Stimulated activated naive CD8-positive, alpha-beta T cell treated with anti-CD3 and anti-CD28 coated beads, Interleukin-15, Interleukin-2, amounts not matched to agents 100 U/mL and 50 U/mL, for 24 hours (primary cell): ENCODE data around the gene PLEKHG3.
"Not testable (repeated sequence)": the region's sequence is repeated elsewhere in the genome, so short reads cannot be mapped to it uniquely, and the experiment has no call there.

ENCODE experiments used
- ATAC-seq: fragments of 150-1000 bp; cut with Tn5 transposase; one replicate; pipeline ENCODE4 v1.10.0; 2021
- DNase-seq: peaks from one replicate; pipeline ENCODE4 v3.0.0; 2021

The PLEKHG3 gene

GRCh38 chr14:64688031-64688430 is 16.2 kb upstream of the PLEKHG3 start:
- DNase-seq (no peak), ATAC-seq (no peak)

DNA sequence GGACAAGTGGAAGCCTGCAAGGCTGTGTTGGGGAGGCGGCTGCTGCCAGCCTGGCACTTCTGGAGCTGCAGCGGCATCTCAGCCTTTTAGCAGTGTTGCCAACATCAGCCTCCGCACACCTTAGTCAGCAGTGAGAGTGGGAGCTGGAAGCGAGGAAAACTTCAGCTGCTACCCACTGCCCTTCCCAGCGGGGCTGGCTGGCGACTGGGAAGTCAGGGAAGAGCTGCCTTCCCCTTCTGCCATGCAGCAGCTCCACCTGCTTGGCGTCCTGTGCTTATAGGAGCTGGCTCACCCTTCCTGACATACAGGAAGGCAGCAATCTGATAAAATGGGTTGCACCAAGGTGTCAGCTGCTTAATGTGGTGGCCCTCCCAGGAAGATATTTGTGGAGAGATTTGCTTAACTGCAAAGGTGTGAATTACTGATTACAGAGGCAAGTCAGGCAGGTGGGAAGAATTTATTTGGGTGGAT is 15.4 kb upstream of the PLEKHG3 start:
- DNase-seq (no peak), ATAC-seq (no peak)

GRCh38 chr14:64689289-64689688 is 14.9 kb upstream of the PLEKHG3 start:
- DNase-seq (no peak), ATAC-seq (no peak)

GRCh38 chr14:64690607-64691006 is 13.6 kb upstream of the PLEKHG3 start:
- ATAC-seq, DNase-seq: not testable (repeated sequence)

GRCh38 chr14:64691376-64691775 is 12.8 kb upstream of the PLEKHG3 start:
- no peak for DNase-seq
- ATAC-seq, result no peak

GRCh38 chr14:64692189-64692985 is 11.8 kb upstream of the PLEKHG3 start:
- DNase-seq (no peak), ATAC-seq (no peak)

- ATAC-seq (no peak), DNase-seq (no peak)
Observed at GRCh38 chr14:64692986-64693809, 11.0 kb upstream of the PLEKHG3 start.

DNA sequence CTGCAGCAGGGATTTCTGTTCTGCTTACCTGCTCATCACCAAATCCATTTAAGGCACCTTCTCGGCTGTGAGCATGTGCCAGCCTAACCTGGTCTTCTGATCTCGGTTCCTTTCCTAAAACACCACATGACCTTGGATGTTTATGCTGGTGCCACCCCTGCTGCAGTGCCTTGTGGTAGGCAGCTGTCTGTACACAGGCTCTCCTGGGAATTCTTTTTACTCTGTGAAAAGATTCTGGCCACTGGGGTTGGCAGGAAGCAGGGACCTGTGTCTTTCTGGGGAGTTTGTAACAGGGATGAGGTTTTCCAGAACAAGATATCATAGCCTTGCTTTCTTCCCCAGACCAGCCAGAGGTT is 10.4 kb upstream of the PLEKHG3 start:
- no peak for ATAC-seq
- DNase-seq, result no peak

DNA sequence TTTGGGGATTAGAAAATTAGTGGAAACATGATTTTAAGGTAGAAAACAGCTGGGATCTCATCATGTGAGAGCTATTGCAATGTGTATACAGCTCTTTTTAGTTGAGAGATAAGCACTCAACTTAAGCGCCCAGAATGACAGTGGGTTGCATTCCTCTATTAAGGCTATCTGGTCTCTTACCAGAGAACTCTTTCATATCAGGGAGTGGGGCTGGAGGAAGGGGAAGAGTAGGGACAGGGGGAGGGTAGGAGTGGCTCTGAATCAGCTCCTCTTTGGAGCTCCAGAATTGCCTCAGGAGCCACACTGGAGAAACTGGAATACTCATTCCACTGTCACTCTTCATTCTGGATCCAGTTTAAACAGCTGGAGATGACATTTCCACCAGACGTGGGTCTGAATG is 9.2 kb upstream of the PLEKHG3 start:
- DNase-seq (no peak), ATAC-seq (no peak)

GRCh38 chr14:64696355-64696857 is 7.8 kb upstream of the PLEKHG3 start:
- DNase-seq (no peak), ATAC-seq (no peak)

DNA sequence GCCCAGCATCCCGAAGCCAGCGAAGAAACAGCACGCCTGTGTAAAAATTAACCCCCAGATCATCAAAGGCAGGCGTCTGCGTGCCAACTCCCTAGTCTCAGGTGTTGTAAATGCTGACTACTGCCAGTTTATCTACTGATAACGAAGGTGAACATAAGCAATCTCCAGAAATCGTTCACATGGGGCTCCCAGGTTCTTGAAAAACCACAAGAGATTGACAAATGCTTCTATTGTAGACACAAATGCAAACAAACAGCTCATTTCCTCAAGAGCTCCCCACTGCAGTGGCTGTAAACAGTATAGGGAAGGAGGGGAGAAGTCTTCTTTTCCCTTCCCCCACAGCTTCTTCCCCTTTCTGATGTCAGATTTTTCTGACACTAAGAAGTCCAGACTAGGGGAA is 5.3 kb upstream of the PLEKHG3 start:
- no peak for DNase-seq
- ATAC-seq, result no peak

DNA sequence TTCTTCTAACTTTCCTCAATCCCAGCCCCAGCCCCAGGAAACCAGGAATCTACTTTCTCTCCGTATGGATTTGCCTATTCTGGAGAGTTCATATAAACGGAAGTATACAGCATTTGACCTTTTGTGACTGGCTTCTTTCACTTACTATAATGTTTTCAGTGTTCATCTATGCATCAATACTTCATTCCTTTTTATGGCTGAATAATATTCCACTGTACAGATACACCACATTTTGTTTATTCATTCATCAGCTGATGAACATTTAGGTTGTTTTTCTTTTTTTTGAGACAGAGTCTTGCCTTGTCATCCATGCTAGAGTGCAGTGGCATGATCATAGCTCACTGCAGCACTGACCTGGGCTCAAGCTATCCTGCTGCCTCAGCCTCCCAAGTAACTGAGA is 3.9 kb upstream of the PLEKHG3 start:
- DNase-seq (no peak), ATAC-seq (no peak)

DNA sequence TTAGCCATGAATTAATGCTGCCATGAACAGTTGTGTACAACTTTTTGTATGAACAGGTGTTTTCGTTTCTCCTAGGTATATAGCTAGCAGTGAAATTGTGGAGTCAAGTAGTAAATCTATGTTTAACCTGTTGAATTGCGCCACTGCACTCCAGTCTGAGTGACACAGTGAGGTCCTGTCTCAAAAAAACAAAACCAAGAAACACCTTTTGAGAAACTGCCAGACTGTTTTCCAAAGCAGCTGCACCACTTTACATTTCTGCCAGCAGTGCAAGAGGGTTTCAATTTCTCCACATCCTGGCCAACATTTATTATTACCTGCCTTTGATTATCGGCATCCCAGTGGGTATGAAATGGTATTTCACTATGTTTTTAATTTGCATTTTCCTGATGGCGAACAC is 3.3 kb upstream of the PLEKHG3 start:
- DNase-seq (no peak), ATAC-seq (no peak)

DNA sequence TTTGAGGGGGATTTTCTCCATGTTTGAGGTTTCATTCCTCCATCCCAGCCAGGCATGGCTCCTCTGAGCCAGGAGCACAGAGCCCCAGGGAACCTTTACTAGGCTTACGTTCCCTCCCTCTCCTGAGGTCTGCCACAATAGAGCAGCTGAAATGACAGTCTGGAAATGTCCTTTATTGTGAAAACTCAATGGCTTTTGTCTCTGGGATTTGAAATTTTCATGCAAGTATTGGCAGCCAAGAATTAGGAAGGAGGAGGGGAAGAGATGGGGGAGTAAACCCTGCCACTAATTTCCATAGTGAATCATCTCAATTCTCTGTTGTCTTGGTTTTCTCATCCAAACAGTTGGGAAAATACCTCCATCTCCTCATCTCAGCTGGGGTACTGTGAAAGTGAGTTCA is 2.6 kb upstream of the PLEKHG3 start:
- DNase-seq (no peak), ATAC-seq (no peak)

- ATAC-seq (no peak), DNase-seq (no peak)
Observed at GRCh38 chr14:64702493-64703394, 1.5 kb upstream of the PLEKHG3 start.

- DNase-seq (no peak), ATAC-seq (no peak)
Observed at GRCh38 chr14:64703395-64704142, 655 bp upstream of the PLEKHG3 start.

DNA sequence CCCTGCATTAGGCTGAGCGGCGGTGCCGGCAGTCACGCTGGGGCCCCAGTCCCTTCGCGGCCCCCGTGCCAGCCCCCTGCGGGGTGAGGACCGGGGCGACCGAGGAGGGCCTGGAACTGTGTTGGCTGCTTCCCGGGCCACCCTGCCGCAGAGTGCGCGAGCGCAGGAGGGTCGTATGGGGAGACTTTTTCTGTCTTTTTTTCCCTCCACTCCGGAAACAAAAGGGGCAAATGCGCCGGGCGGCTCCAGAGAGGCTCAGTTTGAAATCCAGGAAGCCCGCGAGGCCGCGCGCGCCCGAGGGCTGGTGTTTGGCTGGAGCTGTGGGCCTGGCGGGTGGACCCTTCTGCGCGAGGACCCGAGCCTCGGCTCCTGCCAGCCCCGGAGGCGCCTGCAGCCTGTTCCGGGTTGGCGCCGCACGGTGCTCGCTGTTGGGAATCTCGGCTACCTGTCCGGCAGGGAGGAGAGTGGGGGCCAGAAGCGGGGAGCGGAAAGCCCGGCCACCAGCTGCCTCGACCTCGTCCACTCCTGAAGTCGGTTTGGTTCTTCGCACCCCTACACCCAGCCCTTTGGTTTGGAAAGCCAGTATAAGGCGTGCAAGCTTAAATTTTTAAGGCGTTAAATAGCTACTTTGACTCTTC is 638 bp downstream of the PLEKHG3 start:
- DNase-seq, result no peak
- peak; percentile 17 for ATAC-seq

DNA sequence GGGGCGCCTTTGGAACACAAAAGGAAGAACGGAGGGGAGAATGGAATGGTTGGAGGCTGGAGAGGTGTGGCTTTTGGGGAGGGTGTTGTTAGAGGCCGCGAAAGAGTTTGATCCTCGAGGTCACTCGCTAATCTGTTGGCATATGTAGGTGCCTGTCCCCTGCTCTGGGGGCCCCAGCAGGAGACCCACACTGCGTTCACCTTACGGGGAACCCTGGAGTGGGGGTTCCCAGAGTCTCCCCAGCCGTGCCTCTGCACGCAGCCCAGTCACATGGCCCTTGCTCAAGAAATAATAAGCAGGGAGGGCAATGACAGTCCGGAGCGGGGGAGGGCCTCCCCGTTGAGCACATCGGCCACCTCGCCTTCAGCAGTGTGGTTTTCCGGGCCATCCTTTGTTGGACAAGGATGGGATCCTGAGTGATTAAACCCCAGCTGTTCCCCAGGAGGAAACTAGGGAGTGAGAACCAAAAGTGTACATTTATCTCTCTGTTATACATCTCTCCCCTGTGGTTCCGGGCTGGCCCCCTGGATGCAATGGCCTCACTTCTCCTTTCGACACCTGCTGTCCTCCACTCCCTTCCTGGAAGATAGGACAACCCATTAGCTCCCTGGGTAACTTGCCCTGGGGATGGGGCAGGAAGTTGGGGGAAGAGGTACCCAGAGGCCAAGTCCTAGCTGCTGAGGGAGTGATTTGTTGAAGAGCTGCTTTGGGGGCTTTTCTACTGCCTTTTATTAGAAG is 1.3 kb downstream of the PLEKHG3 start:
- no peak for DNase-seq
- ATAC-seq, result no peak

DNA sequence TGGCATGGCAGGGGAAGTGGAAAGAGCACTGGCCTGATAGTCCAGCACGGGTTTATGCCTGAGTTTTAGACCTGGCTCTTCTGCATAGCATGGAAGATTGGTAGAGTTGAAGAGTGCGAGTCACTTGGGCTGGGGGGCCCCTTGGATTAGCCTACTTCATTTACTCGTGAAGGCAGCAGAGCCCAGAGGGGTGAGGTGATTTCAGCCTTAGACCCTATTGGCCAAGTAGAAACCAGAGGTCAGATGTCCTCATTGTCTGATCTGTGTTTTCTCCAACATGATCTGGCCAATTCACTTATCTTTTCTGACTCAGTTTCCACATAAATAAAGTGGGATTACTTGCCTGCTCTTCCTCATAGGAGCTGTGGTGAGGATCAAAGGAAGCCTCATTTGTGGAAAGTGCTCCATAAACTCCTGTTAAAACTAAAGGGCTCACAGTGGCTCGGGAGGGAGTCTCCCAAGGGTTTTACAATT is 1.9 kb downstream of the PLEKHG3 start:
- no peak for ATAC-seq
- no peak for DNase-seq

DNA sequence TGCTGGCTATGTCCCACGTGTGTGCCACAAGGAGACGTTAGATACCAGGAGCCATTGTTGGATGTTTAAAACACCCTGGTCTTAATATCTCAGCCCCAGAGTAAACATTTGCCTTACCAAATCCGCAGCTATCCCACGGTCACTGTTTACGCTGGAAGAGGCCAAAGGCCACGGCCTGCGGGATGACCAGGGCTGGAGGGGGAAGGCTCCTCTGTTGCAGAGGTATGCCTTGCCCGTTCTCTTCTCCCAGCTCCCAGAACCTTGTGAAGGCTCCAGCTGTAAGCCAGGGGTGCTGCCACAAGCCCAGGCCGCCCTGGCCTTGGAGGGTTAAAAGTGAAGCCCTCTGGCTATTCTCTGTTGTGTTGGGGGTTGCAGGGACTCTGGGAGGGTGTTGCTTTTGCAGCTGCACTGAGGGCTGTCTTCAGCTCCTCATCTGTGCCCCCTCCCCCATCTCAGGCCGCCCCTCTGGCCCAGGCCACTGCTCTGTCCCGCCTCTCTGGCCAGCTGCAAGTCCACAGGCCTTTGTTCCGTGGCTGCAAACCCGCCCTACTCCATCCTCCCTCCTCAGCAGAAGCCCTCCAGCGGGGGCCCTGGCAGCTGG is 2.5 kb downstream of the PLEKHG3 start:
- ATAC-seq (no peak), DNase-seq (no peak)
